ENCODE measurements around the gene STX8.
"Not testable (repeated sequence)": the region's sequence is repeated elsewhere in the genome, so short reads cannot be mapped to it uniquely, and the experiment has no call there.

The STX8 gene

GRCh38 chr17:9499041-9499440 lies 76.6 kb downstream of the STX8 start:
- DNase-seq (ENCODE audit: low spot score) = no peak

- no peak for DNase-seq (ENCODE audit: low spot score)
These were observed 77.1 kb downstream of the STX8 start for GRCh38 chr17:9498490-9498889.

- no peak for DNase-seq (ENCODE audit: low spot score)
These were observed 87.1 kb downstream of the STX8 start for GRCh38 chr17:9488556-9488955.

- DNase-seq (ENCODE audit: low spot score) = no peak
These were observed 88.2 kb downstream of the STX8 start for GRCh38 chr17:9487406-9487805.

- DNase-seq (ENCODE audit: low spot score) = no peak
These were observed 90.8 kb downstream of the STX8 start for GRCh38 chr17:9484789-9485188.

GRCh38 chr17:9479964-9480363 lies 95.7 kb downstream of the STX8 start:
- no peak for DNase-seq (ENCODE audit: low spot score)

GRCh38 chr17:9478889-9479288 lies 96.7 kb downstream of the STX8 start:
- no peak for DNase-seq (ENCODE audit: low spot score)

- no peak for DNase-seq (ENCODE audit: low spot score)
These were observed 100.4 kb downstream of the STX8 start for GRCh38 chr17:9475101-9475658.

GRCh38 chr17:9473711-9474110 lies 101.9 kb downstream of the STX8 start:
- peak; percentile 33 for DNase-seq (ENCODE audit: low spot score)

GRCh38 chr17:9472541-9472940 lies 103.1 kb downstream of the STX8 start:
- DNase-seq (ENCODE audit: low spot score) = peak; percentile 19

GRCh38 chr17:9472094-9472493 lies 103.5 kb downstream of the STX8 start:
- DNase-seq (ENCODE audit: low spot score) = no peak

GRCh38 chr17:9470171-9470570 lies 105.4 kb downstream of the STX8 start:
- no peak for DNase-seq (ENCODE audit: low spot score)

- no peak for DNase-seq (ENCODE audit: low spot score)
These were observed 106.7 kb downstream of the STX8 start for GRCh38 chr17:9468937-9469336.

GRCh38 chr17:9468532-9468931 lies 107.1 kb downstream of the STX8 start:
- DNase-seq (ENCODE audit: low spot score) = no peak

- no peak for DNase-seq (ENCODE audit: low spot score)
These were observed 108.1 kb downstream of the STX8 start for GRCh38 chr17:9467518-9467917.

GRCh38 chr17:9465210-9465921 lies 110.3 kb downstream of the STX8 start:
- peak; percentile 69 for DNase-seq (ENCODE audit: low spot score)

- DNase-seq (ENCODE audit: low spot score) = no peak
These were observed 118.6 kb downstream of the STX8 start for GRCh38 chr17:9457005-9457404.

- no peak for DNase-seq (ENCODE audit: low spot score)
These were observed 119.3 kb downstream of the STX8 start for GRCh38 chr17:9456330-9456729.

- DNase-seq (ENCODE audit: low spot score) = no peak
These were observed 123.7 kb downstream of the STX8 start for GRCh38 chr17:9451934-9452333.

GRCh38 chr17:9447298-9447697 lies 128.3 kb downstream of the STX8 start:
- DNase-seq (ENCODE audit: low spot score) = not testable (repeated sequence)

- DNase-seq (ENCODE audit: low spot score) = no peak
These were observed 129.1 kb downstream of the STX8 start for GRCh38 chr17:9446528-9446927.

GRCh38 chr17:9445424-9445823 lies 130.2 kb downstream of the STX8 start:
- no peak for DNase-seq (ENCODE audit: low spot score)

GRCh38 chr17:9444687-9445086 lies 130.9 kb downstream of the STX8 start:
- DNase-seq (ENCODE audit: low spot score) = no peak

- DNase-seq (ENCODE audit: low spot score) = peak; percentile 4
These were observed 131.8 kb downstream of the STX8 start for GRCh38 chr17:9443811-9444210.
